NCI-H526 treated with DMSO at 0.1 percent for 48 hours (cell line): ENCODE results near the gene BTBD9.

Experiments used
- DNase-seq: peaks from one replicate; lab custom pipeline; 2025; lab: John Stamatoyannopoulos, UW

Gene BTBD9

DNA sequence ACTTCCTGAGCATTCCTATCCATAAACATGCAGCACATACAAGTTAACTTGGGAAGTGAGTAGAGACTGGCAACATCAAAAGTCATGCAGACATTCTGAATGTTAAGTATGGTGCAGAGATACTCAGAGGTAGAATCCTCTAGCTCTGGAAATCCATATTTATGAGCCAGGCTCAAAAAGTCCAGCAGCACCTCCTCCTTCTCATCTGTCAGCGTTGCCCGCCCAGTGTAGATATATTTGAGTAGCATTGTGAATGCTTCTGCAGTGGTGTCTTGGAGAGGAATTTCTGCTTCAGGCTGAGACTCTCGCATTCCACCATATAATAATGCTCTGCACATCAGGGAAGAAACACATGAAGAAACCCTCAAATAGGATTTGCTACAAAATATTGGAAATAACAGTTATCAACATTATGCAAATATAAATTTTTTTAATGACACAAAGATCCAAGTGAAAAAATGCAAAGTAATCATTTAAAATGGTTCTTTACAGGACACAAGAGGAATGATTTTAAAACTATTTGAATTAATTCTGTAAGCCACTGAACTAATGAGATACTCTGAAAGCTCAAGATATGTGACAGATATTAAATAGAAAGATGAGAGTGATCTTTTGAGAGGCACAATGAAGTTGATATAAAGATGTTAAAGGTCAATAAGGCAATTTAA lies 45.6 kb downstream of the BTBD9 start:
- no peak for DNase-seq

DNA sequence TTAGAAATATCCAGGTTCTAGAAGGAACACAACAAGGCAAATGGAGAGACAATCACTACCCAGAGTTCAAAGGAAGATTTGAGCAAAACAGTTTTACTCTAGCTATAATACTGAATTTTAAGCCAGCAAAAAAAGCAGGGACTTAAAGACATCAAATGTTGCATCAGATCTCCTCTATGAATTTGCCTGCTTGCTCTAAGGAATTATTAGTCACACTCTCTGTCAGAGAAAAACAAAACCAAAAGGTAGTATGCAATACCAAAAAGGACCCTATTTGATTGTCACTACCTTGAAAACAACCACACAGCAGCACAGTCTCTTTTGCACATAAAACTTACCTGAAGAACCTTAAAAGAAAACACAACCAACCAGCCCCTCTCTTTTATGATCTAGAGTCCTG lies 46.3 kb downstream of the BTBD9 start:
- DNase-seq, result no peak

DNA sequence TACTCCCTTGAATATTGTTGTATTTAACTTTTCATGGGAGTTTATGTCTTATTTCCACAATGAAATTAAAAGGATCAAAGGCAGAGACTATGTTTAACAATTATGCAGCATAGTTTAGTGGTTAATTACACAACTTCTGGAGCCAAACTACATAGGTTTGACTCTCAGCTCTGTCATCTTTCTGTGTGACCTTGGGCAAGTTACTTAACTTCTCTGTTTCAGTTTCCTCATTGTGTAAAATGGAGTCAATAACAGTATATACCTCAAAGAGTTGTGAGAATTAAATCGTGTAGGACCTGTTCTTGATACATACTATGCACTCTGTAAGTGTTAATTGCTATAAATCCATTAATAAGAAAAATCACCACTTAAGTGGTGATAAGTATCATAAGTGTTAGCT lies 48.3 kb downstream of the BTBD9 start:
- DNase-seq, result no peak

DNA sequence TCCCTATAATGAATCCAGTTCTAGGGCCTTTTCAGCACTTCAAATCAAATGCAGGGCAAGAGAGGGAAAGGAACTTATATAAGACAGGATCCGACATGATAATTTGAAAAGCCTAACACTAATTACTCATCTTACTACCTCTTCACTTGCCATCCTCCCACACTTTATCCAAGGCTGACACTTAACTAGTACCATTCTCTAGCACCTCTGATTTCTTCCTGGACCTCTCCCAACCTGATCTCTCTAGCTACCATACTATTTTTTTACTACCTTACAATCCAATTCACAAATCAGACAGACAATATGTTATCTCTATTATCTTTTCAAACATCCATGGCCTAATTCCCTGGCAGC lies 50.4 kb downstream of the BTBD9 start:
- no peak for DNase-seq

DNA sequence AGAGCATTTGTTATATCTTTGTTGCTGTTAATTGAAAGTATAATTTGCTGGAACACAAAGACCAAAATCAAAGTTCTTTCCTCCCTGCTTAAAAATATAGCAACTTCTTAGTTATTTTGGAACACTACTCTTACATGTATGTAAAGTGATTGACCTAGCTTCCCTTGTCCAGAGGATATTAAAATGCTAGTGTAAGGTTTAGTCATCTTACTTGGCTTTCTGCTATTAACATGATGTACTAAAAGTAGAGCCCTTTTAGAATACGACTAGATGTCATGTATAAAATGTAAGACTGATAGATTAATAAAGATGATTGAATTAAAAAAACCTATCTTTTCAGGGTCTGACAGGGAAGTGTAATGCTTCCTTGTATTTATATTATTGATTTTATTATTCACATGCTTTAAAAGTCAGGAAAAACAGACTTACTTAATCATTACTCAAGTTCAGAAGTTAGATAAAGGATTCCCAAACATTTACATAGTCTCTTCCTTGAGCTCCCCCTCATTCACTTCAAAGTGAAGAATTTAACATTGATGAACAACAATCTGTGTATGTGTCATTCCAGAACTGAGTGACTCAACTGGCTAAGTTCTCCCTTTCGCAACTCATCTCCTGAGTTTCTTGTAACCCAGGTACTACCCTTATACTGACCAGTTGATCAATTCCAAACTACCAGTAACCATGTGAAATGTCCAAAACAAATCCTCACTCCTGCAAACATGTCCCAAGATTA lies 50.9 kb downstream of the BTBD9 start:
- no peak for DNase-seq

DNA sequence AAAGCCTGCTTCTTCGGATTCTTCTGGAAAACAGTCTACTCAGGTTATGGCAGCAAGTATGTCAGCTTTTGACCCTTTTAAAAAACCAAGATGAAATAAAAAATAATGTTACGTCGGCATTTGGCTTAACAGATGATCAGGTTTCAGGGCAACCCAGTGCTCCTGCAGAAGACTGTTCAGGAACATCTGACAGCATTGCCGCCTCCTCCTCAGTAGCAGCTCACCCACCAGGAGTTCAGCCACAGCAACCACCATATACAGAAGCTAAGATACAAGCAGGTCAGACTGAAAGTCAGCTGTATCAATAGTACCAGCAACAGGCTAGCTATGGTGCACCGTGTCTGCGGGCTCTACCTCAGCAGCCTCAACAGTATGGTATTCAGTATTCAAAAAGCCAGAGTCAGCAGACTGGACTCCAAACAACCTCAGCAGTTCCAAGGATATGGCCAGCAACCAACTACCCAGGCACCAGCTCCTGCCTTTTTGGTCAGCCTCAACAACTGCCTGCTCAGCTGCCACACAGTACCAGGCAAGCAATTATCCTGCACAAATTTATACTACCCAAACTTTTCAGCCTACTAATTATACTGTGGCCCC lies 51.9 kb downstream of the BTBD9 start:
- no peak for DNase-seq

DNA sequence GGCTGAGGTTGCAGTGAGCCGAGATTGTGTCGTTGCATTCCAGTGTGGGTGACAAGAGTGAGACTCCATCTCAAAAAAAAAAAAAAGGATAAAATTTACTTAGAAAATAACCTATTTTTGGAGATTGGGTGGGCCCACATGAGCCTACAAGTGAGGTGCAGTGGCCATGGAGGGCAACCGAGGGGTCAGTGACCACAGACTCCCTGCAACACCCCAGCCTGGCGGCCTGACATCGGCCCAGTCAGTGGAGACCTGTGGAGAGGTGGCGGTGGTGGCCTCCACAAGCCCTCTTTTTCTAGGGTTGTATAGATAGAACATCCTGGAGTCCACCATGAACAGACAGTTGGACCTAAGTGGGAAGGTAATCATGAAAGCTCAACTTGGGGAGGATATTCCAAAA lies 52.7 kb downstream of the BTBD9 start:
- DNase-seq, result no peak

DNA sequence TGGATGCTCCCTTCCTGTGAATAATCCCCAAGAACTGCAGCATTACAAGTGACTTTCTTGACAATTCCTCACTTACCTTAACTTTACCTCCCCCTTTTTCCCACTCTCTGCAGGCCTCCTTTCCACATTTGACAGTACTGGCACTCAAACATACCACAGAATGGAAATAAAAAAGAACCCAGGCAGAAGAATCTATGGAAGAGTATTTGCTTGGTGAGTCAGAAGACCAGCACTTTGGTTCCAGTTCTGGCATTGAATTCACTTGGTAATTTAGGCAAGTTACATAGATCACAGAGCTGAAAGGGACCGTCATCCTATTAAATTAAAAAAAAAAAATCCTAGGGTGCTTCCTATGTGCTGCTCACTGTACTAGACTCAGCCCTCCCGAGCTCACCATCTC lies 55.0 kb downstream of the BTBD9 start:
- no peak for DNase-seq

DNA sequence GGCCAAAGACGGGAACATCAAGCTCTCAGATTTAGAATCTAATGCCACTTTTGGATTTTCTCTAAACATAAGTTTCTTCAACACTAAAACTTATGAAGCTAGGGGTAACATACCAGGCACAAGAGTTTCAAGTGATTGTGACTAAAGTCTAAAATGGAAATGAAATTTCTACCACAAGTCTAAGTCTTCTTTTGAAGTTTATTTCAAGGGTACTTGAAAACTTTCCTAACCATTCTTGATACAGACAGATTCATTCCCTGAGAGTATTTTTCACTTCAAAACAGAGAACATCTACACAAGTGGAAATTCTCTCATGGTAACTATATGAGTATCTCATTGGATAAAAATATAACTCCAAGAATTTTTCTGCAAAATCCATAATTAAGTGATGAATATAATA lies 56.2 kb downstream of the BTBD9 start:
- DNase-seq, result no peak

DNA sequence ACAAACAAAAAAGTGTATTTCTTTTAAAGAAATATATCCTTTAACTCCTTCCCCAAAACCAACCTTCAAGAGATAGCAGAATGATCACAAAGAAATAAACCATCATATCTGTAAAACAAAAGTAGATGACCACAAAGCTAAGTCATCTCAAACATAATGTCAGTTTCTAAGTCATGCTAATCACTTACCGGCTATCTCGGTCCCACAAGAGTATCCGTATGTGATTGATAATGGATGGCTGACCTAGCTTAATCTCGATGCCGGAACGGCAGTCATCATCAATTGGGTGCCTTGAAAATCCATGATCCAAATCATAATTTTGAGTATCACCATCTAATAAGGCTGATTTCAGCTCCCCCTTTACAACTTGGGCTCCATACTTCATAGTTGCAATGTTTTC lies 59.7 kb downstream of the BTBD9 start:
- DNase-seq, result no peak

DNA sequence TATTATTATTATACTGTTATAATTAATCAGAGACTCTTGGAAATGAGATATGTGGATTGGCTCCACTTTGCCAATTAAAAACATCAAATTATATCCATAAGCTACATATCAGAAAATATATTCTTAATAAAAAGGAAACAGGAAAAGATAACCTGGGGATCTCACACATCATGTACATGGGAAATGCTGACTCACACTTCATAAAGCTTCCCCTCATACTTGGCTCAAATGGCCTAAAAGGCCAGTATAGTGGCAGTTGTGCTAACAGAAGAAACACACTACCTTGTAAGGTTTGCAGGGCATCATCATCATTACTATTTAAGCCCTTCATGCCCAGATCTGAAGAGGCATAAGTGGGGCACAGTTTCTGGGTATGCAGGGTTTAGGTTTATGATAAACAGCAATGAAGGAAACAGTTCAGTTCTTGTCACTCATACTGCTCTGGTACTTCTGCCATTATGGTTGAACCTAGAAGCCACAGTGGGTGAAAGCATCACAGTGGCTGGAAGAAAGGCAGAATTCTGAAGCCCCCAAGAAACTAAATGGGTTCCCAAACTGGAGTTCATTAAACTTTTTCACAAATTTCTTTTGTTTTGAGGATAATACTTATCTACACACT lies 60.6 kb downstream of the BTBD9 start:
- DNase-seq, result no peak

DNA sequence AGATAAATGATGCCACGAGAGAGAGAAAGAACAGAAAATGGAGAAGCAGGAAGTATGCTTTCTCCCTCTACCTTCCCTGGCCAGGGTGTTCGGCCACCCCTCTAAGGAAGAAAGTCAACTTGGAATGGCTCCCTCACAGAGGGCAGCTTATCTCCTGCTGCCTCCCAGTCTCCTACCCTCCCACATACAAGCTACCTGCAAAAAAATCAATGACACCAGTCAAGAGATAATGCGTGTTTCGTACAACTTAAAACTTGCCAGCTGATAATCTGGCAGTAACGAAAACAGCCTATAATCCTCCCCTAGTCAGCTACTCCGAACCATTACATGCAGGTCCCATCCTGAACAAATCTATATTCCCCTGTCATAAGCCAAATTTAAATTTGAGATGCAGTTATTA lies 61.7 kb downstream of the BTBD9 start:
- no peak for DNase-seq

DNA sequence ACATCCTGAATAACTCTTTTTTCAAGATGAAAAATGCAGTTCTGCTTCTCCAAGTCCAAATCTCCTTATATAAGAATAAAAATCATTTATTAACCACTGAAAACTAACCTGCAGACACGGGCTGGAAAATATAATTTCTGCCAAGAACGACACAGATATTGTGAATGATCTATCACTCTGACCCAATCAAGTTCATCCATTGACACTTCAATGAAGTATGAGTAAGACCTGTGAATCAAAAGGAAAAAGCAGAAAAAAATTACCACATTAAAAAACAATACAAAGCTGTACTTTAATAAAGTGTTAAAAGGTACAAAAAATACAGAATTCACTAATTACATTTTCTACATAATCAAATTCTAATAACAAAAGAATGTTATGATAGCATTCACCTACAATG lies 62.2 kb downstream of the BTBD9 start:
- no peak for DNase-seq

DNA sequence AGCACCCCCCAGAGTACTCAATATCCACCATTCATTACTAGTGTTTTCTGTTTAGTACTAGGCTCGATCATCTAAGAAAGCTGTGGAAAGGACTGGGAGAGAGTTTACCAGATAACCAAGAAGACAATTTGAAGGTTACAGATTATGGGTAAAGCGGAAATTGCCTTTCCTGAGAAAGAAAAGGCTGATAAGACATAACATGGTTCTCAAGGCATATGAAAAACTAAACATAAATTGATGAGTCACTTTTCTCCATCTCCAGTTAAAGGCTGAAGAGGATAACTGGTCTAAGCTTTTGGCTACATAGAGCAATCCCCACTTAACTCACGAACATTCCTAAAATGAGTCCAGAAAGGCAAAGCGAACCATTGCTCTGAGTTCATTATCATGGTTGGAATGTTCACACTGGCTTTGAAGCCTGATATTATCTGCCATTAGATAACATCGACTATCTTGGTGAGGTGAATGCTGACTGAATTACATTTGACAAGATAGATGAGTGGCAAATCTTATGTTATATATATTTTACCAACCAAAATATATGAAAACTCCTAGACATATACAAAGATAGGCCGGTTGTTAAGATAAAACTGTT lies 65.8 kb downstream of the BTBD9 start:
- DNase-seq, result no peak

DNA sequence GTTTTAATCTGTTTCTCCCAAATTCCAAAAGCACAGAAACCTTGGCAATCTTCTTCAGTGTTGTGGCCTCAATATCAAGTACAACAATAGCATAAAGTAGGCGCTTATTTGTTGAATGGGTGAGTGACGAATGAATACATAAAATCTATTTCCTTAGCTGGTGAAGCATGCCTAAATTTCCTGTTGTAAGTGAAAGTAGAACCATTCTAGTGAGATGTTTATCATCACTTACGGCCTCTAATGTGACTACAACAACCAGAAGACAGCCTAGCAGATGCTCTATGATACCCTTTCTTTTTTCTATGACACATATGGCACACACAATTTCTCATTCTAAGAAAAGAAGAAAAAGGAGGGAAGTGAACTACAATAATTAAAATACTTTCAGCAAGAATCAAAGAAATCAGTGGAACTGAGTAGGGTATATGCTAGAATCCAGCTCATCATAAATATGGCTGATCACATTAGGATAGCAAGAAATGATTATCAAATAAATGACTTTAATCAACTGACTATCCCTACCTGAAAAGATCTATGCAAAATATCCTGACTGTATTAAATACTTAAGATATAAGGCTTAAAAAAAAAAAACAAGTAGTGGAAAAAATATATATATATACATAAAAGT lies 67.4 kb downstream of the BTBD9 start:
- no peak for DNase-seq

DNA sequence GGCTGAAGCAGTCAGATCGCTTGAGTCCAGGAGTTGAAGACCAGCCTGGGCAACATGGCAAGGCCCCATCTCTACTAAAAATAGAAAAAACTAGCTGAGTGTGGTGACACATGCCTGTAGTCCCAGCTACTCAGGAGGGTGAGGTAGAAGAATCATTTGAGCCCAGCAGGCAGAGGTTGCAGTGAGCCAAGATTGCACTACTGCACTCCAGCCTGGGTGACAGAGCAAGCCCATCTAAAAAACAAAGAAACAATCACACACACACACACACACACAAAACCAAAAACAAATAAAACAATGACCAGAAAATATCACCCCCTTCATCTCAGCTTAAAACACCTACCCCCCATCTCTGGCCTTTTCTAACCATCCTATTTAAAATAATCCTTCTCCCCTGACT lies 68.0 kb downstream of the BTBD9 start:
- DNase-seq, result no peak

DNA sequence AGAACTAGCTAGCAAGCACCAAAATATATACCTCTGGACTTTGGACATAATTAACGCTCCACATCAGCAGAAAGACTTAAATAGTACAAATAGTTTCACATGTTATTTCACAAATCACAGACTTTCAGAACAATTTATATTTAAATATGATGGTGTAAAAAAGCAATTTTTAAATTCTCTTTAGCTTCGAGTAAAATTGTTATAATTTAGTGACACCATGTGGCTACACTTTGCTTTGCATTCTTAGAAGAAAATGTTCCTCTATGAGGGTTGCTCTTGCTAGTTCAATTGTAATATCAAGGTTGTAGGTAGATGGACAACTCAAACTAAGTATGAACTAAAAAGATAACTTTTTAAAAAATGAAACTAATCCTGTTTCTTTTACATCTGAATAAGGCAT lies 69.0 kb downstream of the BTBD9 start:
- peak; percentile 28 for DNase-seq

DNA sequence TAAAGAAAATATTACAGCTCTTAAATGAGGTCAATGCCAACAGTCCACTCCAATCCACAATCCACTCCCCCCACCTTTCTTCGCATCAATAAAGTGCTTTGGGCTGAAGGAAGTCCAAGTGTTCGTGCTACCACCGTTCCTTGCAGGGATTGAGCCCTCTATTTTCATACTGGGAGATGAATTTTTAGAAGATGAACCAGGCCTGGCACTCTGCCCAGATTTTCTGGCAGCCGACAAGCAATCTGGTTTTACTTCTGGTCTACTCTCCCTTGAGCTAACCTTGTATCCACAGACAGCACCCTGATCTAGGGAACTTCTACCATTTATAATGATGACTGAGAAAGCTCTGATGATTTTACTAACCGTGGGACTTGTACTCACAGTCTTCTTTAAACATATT lies 72.3 kb downstream of the BTBD9 start:
- DNase-seq, result no peak

DNA sequence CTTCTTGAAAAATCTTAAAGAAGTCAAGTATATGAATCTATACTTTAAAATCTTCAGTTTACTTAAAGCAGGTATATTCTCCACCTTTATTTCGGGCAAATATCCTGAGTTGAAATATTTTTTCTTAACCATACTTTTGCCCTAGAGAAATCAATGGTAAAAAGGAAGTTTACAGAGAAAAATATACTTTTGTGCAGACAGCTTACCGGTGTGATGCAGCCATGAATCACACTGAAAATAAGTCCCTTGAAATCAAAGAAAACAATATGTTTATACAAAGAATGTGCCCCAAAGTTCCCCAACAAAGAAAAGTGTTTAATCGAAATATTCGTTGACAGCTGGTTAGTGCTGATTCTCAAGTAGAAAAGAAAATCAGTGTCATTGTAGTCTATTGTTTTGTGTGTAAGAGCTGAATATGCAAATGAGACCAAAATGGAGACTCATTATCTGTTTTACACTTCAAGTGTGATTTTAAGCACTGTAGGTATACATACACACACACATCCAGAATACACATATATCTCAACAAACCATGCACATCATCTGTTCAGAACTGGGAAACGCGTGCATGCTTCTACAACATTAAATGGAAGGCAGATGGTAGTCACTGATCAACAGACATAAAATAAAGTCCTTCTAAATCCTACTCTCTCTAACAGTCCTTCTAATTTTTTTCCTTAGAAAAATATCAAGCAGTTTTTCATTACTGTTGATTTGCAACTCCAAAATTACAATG lies 73.3 kb downstream of the BTBD9 start:
- DNase-seq, result no peak

DNA sequence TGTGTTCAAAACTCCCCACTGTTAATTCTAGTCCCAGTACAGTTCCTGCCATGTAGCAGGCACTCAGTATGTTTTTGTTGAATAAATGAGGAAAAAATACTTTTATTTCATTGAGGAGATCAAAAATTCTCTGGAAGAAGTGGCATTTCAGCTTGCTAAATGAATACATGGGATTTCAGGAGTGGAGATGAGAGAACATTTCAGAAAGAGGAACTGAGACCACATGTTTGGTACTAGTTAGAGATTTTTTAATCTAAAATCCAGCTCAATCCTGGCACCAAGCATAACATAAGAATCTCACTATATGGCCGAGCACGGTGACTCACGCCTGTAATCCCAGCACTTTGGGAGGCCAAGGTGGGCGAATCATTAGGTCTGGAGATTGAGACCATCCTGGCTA lies 75.4 kb downstream of the BTBD9 start:
- no peak for DNase-seq

DNA sequence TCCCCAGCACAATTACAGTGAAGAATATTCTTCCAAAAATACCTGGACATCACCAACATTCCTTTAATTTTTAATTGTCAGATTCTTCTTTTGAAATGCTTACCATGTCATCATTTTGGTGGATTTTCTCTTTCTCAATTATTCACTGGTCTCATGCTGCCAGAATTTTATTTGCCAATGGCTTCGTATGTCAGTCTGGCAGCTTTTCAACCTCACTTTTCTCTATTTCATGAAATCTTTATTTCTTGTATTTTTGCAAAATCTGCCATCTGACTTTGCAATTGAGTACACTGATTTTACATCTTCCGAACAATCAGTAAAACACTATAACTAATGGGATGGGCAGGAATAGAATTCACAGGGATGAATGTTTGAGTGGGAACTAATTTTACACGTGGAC lies 84.1 kb downstream of the BTBD9 start:
- no peak for DNase-seq
